GM12865 (cell line): Measurements from ENCODE around the gene CCDC102B.

ENCODE experiments used
- DNase-seq: peaks from one replicate; pipeline ENCODE4 v3.0.0; 2010; ENCODE audit warnings: low read depth
- H3K4me3 ChIP-seq: 2 replicates; pipeline ENCODE4 v1.5.1; 2011; ENCODE audit warnings: mild to moderate bottlenecking, low read depth, low read length, control low read depth
- CTCF ChIP-seq: IDR thresholded peaks from 2 replicates; pipeline ENCODE4 v1.5.1; 2011; ENCODE audit warnings: low read length, control low read depth, low read depth, inconsistent platforms; ENCODE audit not compliant: insufficient read depth; ENCODE audit errors: missing control alignments

CCDC102B gene

DNA sequence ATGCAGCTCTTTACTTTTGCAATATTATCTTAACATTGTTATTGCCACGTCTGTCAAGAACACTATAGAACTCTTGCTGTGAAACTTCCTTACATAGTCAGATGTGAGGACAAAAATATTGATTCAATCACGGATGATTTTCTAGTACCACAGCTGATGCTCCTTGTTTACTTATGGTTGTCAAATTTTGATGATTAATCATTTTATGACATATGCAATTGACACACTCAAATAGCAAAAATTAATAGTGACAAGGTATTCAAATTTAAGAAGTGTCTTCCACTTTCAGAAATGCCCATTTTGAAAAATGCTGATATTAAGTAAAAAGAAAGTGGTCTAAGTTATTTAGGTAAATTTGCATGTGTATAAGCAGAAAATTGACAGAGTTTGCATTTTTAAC lies 284.0 kb downstream of the CCDC102B start:
- H3K4me3 ChIP-seq: no peak overlapping the region
- no peak for DNase-seq
- TF ChIP-seq CTCF: no peak

- no peak overlapping the region for H3K4me3 ChIP-seq
- DNase-seq: no peak
These were observed 284.6 kb downstream of the CCDC102B start for GRCh38 chr18:69082499-69082898.

GRCh38 chr18:69085951-69086350 lies 288.1 kb downstream of the CCDC102B start:
- no peak for TF ChIP-seq CTCF

More at GRCh38 chr18:69082499-69082898, 284.6 kb downstream of the CCDC102B start:
- TF ChIP-seq CTCF: no peak

DNA sequence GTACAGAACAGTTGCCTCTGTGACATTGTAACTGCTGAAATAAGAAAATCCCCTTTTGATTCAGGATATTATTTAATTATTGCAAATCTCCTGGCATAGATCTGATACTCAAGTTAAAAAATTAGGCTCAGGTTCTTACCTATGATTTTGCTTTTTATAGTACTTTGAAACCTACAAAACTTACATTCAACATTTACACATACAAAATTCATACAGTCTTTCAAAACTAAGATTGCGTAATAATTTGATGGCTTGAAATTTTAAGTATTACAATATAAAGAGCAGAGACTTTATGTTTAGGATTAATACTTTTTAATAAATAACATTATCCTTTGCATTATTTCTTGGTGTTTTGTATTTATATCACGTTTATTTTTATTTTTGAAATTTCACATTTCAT lies 291.1 kb downstream of the CCDC102B start:
- H3K4me3 ChIP-seq: no peak overlapping the region
- no peak for TF ChIP-seq CTCF
- DNase-seq: no peak

More at GRCh38 chr18:69085951-69086350, 288.1 kb downstream of the CCDC102B start:
- no peak for DNase-seq
- H3K4me3 ChIP-seq: no peak overlapping the region

DNA sequence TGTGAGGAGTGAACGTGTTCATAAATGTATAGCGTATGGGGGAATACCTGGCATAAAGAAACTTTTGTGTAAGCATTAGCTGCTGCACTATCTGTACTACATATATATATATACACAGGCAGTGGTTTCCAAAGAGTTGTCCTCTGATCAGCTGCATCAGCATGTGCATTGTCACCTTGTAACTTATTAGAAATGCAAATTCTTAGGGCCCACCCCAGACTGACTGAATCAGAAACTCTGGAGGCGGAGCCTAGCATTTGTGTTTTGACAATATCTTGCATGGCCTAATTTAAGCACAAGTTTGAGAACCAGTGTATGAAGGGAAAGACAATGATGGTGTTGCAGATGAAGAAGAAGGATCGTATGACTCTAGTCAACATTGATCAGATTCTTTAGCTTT lies 299.5 kb downstream of the CCDC102B start:
- no peak overlapping the region for H3K4me3 ChIP-seq
- TF ChIP-seq CTCF: no peak
- DNase-seq: peak; percentile 14

GRCh38 chr18:69102959-69103358 lies 305.1 kb downstream of the CCDC102B start:
- no peak for DNase-seq
- no peak overlapping the region for H3K4me3 ChIP-seq
- TF ChIP-seq CTCF: no peak
